ENCODE results near the gene TTC9C. TPM values are rescaled to one million over a fixed set of nuclear protein-coding genes. Genes with fewer than 3 reads are reported as not detected.
A peak's percentile ranks its signal among the peaks of the same experiment; 100 is the strongest.

TTC9C gene
- total and polyA plus RNA-seq, 2 of the 13 experiments (the other 11 are each of a cell fraction or from before 2014, with no cell fraction given): 28.0 to 36.4 TPM

GRCh38 chr11:62678770-62679696 is 49.3 kb upstream of the TTC9C start, which contains the start of gene UBXN1 (continued):
- peak; percentile 45; the same call in 1 of the 2 replicates for TF ChIP-seq ZNF563 (CRISPR knock-in tag; IDR thresholded peaks at IDR 0.05)
- TF ChIP-seq ZSCAN31 (CRISPR knock-in tag; IDR thresholded peaks at IDR 0.05; ENCODE audit: low read depth): peak; percentile 69
- no peak for TF ChIP-seq GTF2F1 (IDR thresholded peaks at IDR 0.05; ENCODE audit: low read length)
- no peak for TF ChIP-seq CERS6 (CRISPR knock-in tag; IDR thresholded peaks at IDR 0.05)
- peak; percentile 98 for TF ChIP-seq GABPB1 (CRISPR knock-in tag; IDR thresholded peaks at IDR 0.05)
- no peak for TF ChIP-seq ZBTB14 (CRISPR knock-in tag; IDR thresholded peaks at IDR 0.05)
- no peak for TF ChIP-seq ZKSCAN8 (CRISPR knock-in tag; IDR thresholded peaks at IDR 0.05; ENCODE audit: borderline replicate concordance)
- peak; percentile 96 for TF ChIP-seq KDM5A (IDR thresholded peaks at IDR 0.05; ENCODE audit: borderline replicate concordance, low read length)
- no peak for TF ChIP-seq ZBTB46 (CRISPR knock-in tag; IDR thresholded peaks at IDR 0.05; ENCODE audit: borderline replicate concordance)
- peak; percentile 98 for TF ChIP-seq GATAD1 (CRISPR knock-in tag; IDR thresholded peaks at IDR 0.05)
- no peak for TF ChIP-seq FOXJ3 (CRISPR knock-in tag; IDR thresholded peaks at IDR 0.05; ENCODE audit: borderline replicate concordance)
- TF ChIP-seq ZBTB43 (CRISPR knock-in tag; conservative IDR thresholded peaks at IDR 0.05): no peak
- TF ChIP-seq CC2D1A (CRISPR knock-in tag; IDR thresholded peaks at IDR 0.05): 0 out of 2 replicates have a peak, but pooled peaks have one; percentile 24
- peak in 1 of 2 experiments; percentile 51; a peak in 1 of 4 replicates for TF ChIP-seq REST (IDR thresholded peaks at IDR 0.05; ENCODE audit: borderline replicate concordance in 1 of 2, low read depth in 1 of 2, low read length in 2 of 2)
- TF ChIP-seq BCLAF1 (IDR thresholded peaks at IDR 0.05): no peak
